HCT116 (cell line): ENCODE results near the gene ISM1.

Source experiments
- CEBPB ChIP-seq: IDR thresholded peaks from 2 replicates; pipeline ENCODE4 v1.6.1; 2012; ENCODE audit warnings: low read depth
- EZH2 ChIP-seq: fragments of 200-600 bp; sonication (generic); IDR thresholded peaks from 2 replicates; pipeline ENCODE4 v1.6.1; 2017; ENCODE audit warnings: antibody characterized with exemption, mixed run types
- FOSL1 ChIP-seq: IDR thresholded peaks from 2 replicates; pipeline ENCODE4 v1.6.1; 2012; ENCODE audit warnings: low read depth
- JUND ChIP-seq: IDR thresholded peaks from 2 replicates; pipeline ENCODE4 v1.6.1; 2012
- POLR2A ChIP-seq: IDR thresholded peaks from 2 replicates; pipeline ENCODE4 v1.7.0; 2011; ENCODE audit warnings: borderline replicate concordance; ENCODE audit not compliant: insufficient read depth, insufficient read length; ENCODE audit errors: extremely low read depth
- POLR2AphosphoS5 ChIP-seq: IDR thresholded peaks from 2 replicates; pipeline ENCODE4 v1.6.1; 2011; ENCODE audit warnings: mild to moderate bottlenecking, low read depth, low read length, moderate library complexity
- RAD21 ChIP-seq: IDR thresholded peaks from 2 replicates; pipeline ENCODE4 v1.6.1; 2012; ENCODE audit warnings: low read depth, mild to moderate bottlenecking
- SIN3A ChIP-seq: IDR thresholded peaks from 2 replicates; pipeline ENCODE4 v1.6.1; 2012; ENCODE audit warnings: low read depth
- TCF7L2 ChIP-seq: IDR thresholded peaks from 2 replicates; pipeline ENCODE4 v1.7.0; 2011; ENCODE audit warnings: borderline replicate concordance, inconsistent platforms; ENCODE audit not compliant: insufficient read depth, insufficient read length; ENCODE audit errors: extremely low read depth
- YY1 ChIP-seq: IDR thresholded peaks from 2 replicates; pipeline ENCODE4 v1.6.1; 2011; ENCODE audit warnings: low read length, low read depth, moderate library complexity, mild to moderate bottlenecking; ENCODE audit not compliant: insufficient replicate concordance; ENCODE audit errors: extremely low read depth
- ZNF274 ChIP-seq: fragments of 200-500 bp; sonication (Bioruptor generic); IDR thresholded peaks from 2 replicates; pipeline ENCODE4 v1.6.1; 2014; ENCODE audit warnings: mild to moderate bottlenecking, low read depth, low read length, inconsistent platforms
- TF ChIP-seq, protein P1 (sequence below), 3 experiments: fragments of 200-600 bp in 1 of 3; sonication (generic) in 1 of 3; IDR thresholded peaks in 2 of 3; conservative IDR thresholded peaks in 1 of 3; 2 replicates each; pipeline ENCODE4 v1.5.1; 2012 to 2017; ENCODE audit warnings: low read depth in 2 of 3, low read length in 2 of 3, antibody characterized with exemption in 1 of 3, borderline replicate concordance in 1 of 3, control low read depth in 1 of 3, mild to moderate bottlenecking in 1 of 3, mixed read lengths in 1 of 3, mixed run types in 1 of 3, moderate library complexity in 1 of 3; ENCODE audit not compliant: insufficient read depth in 1 of 3
- TF ChIP-seq, protein P2 (sequence below): IDR thresholded peaks from 2 replicates; pipeline ENCODE4 v1.6.1; 2012; ENCODE audit warnings: low read depth

DNA sequence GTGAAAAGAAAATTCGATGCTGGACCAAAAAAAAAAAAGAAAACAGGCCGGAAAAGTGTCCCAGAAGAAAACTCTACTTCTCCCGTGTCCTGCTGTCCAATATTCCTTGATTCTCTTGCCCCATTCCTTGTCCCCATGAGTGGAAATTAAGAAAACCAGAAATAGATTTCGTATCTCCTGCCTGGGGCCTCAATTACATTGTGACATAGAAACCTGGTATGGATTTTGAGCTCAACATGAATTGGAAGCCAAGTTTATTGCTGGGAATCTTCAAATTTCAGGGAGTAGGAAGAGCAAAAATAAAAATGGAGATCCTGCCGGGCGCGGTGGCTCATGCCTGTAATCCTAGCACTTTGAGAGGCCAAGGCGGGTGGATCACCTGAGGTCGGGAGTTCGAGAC lies 11.9 kb downstream of the ISM1 start:
- TF ChIP-seq POLR2A (no peak), POLR2AphosphoS5 (no peak), RAD21 (no peak), ZNF274 (no peak), YY1 (no peak), CEBPB (no peak), FOSL1 (no peak), SIN3A (no peak), JUND (no peak), EZH2 (no peak), TCF7L2 (no peak)
- TF ChIP-seq, protein P1, sequence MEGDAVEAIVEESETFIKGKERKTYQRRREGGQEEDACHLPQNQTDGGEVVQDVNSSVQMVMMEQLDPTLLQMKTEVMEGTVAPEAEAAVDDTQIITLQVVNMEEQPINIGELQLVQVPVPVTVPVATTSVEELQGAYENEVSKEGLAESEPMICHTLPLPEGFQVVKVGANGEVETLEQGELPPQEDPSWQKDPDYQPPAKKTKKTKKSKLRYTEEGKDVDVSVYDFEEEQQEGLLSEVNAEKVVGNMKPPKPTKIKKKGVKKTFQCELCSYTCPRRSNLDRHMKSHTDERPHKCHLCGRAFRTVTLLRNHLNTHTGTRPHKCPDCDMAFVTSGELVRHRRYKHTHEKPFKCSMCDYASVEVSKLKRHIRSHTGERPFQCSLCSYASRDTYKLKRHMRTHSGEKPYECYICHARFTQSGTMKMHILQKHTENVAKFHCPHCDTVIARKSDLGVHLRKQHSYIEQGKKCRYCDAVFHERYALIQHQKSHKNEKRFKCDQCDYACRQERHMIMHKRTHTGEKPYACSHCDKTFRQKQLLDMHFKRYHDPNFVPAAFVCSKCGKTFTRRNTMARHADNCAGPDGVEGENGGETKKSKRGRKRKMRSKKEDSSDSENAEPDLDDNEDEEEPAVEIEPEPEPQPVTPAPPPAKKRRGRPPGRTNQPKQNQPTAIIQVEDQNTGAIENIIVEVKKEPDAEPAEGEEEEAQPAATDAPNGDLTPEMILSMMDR (IDR thresholded peaks at IDR 0.05 in 2 of 3, conservative IDR thresholded peaks at IDR 0.05 in 1 of 3; ENCODE audit: borderline replicate concordance in 1 of 3, insufficient read depth in 1 of 3, low read depth in 2 of 3, low read length in 2 of 3): no peak
- TF ChIP-seq, protein P2, sequence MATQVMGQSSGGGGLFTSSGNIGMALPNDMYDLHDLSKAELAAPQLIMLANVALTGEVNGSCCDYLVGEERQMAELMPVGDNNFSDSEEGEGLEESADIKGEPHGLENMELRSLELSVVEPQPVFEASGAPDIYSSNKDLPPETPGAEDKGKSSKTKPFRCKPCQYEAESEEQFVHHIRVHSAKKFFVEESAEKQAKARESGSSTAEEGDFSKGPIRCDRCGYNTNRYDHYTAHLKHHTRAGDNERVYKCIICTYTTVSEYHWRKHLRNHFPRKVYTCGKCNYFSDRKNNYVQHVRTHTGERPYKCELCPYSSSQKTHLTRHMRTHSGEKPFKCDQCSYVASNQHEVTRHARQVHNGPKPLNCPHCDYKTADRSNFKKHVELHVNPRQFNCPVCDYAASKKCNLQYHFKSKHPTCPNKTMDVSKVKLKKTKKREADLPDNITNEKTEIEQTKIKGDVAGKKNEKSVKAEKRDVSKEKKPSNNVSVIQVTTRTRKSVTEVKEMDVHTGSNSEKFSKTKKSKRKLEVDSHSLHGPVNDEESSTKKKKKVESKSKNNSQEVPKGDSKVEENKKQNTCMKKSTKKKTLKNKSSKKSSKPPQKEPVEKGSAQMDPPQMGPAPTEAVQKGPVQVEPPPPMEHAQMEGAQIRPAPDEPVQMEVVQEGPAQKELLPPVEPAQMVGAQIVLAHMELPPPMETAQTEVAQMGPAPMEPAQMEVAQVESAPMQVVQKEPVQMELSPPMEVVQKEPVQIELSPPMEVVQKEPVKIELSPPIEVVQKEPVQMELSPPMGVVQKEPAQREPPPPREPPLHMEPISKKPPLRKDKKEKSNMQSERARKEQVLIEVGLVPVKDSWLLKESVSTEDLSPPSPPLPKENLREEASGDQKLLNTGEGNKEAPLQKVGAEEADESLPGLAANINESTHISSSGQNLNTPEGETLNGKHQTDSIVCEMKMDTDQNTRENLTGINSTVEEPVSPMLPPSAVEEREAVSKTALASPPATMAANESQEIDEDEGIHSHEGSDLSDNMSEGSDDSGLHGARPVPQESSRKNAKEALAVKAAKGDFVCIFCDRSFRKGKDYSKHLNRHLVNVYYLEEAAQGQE: no peak
